ENCODE results near the gene SPRR2B.

SPRR2B gene

GRCh38 chr1:153049211-153049610, 22.2 kb downstream of the SPRR2B start:
- TF ChIP-seq CTCF (IDR thresholded peaks at IDR 0.05; ENCODE audit: low read length), result no peak
- TF ChIP-seq EZH2 (optimal IDR thresholded peaks at IDR 0.05; ENCODE audit: low read depth, low read length), result no peak
- no peak for TF ChIP-seq EZH2phosphoT487 (IDR thresholded peaks at IDR 0.05; ENCODE audit: low read length)
- no peaks in the 10 kb centered on the region for H3K36me3 ChIP-seq (replicated peaks; ENCODE audit: insufficient read depth, low read length)

GRCh38 chr1:153040950-153041631, 30.3 kb downstream of the SPRR2B start, which contains the start of gene SPRR2D:
Gene SPRR2D, minus strand, starts transcription at chr1:153041120. Its CDS starts 774 bp downstream, at chr1:153040346.
- TF ChIP-seq CTCF (IDR thresholded peaks at IDR 0.05; ENCODE audit: low read length) (no peak), EZH2phosphoT487 (IDR thresholded peaks at IDR 0.05; ENCODE audit: low read length) (no peak), EZH2 (optimal IDR thresholded peaks at IDR 0.05; ENCODE audit: low read depth, low read length) (no peak)
- Histone ChIP-seq H3F3A (ENCODE audit: insufficient read depth, low read length) (no peaks in the 10 kb centered on the region), H3K9me3 (replicated peaks; ENCODE audit: insufficient read depth, low read length) (no peaks in the 10 kb centered on the region), H3K4me2 (ENCODE audit: low read depth, low read length) (no peak within 1 kb of the TSS), H3K9ac (ENCODE audit: low read length) (no peak within 1 kb of the TSS), H2AFZ (ENCODE audit: low read length) (no peak within 1 kb of the TSS), H3K27me3 (replicated peaks; ENCODE audit: insufficient read depth, low read length) (no peaks in the 10 kb centered on the region), H3K9me2 (replicated peaks; ENCODE audit: insufficient read depth, low read length) (no peaks in the 10 kb centered on the region), H4K20me1 (ENCODE audit: insufficient read depth, low read length) (no peaks in the 10 kb centered on the region), H3K4me3 (ENCODE audit: low read length) (no peak within 1 kb of the TSS), H3K79me2 (ENCODE audit: low read length) (no peaks in the 10 kb centered on the region), H3K36me3 (replicated peaks; ENCODE audit: insufficient read depth, low read length) (no peaks in the 10 kb centered on the region), H3K4me1 (ENCODE audit: low read length) (peaks cover 3% of the 10 kb centered on the region; the same call in 1 of the 2 replicates), H3K27ac (ENCODE audit: low read length) (no peak within 1 kb of the TSS)
- no peak for DNase-seq

More at GRCh38 chr1:153049211-153049610, 22.2 kb downstream of the SPRR2B start:
- Histone ChIP-seq H2AFZ (ENCODE audit: low read length) (no peak overlapping the region), H3K9me3 (replicated peaks; ENCODE audit: insufficient read depth, low read length) (no peaks in the 10 kb centered on the region), H3K27me3 (replicated peaks; ENCODE audit: insufficient read depth, low read length) (no peaks in the 10 kb centered on the region), H3K79me2 (ENCODE audit: low read length) (no peaks in the 10 kb centered on the region), H3K9ac (ENCODE audit: low read length) (no peak overlapping the region), H3K27ac (ENCODE audit: low read length) (no peak overlapping the region), H3K4me1 (ENCODE audit: low read length) (peaks cover 5% of the 10 kb centered on the region; the same call in 1 of the 2 replicates), H3K9me2 (replicated peaks; ENCODE audit: insufficient read depth, low read length) (no peaks in the 10 kb centered on the region), H3K4me3 (ENCODE audit: low read length) (no peak overlapping the region), H4K20me1 (ENCODE audit: insufficient read depth, low read length) (no peaks in the 10 kb centered on the region), H3F3A (ENCODE audit: insufficient read depth, low read length) (no peaks in the 10 kb centered on the region), H3K4me2 (ENCODE audit: low read depth, low read length) (no peak overlapping the region)
- DNase-seq, result no peak

GRCh38 chr1:153035211-153035610, 36.2 kb downstream of the SPRR2B start:
- no peaks in the 10 kb centered on the region for H3K79me2 ChIP-seq (ENCODE audit: low read length)
- H3K9ac ChIP-seq (ENCODE audit: low read length), result no peak overlapping the region
- no peaks in the 10 kb centered on the region for H4K20me1 ChIP-seq (ENCODE audit: insufficient read depth, low read length)
- DNase-seq, result no peak
- no peak overlapping the region for H3K4me3 ChIP-seq (ENCODE audit: low read length)
- no peaks in the 10 kb centered on the region for H3F3A ChIP-seq (ENCODE audit: insufficient read depth, low read length)
- no peaks in the 10 kb centered on the region for H3K9me3 ChIP-seq (replicated peaks; ENCODE audit: insufficient read depth, low read length)
- TF ChIP-seq EZH2 (optimal IDR thresholded peaks at IDR 0.05; ENCODE audit: low read depth, low read length) (no peak), EZH2phosphoT487 (IDR thresholded peaks at IDR 0.05; ENCODE audit: low read length) (no peak), CTCF (IDR thresholded peaks at IDR 0.05; ENCODE audit: low read length) (no peak)
- H2AFZ ChIP-seq (ENCODE audit: low read length), result no peak overlapping the region
- H3K4me1 ChIP-seq (ENCODE audit: low read length), result no peaks in the 10 kb centered on the region
- no peaks in the 10 kb centered on the region for H3K27me3 ChIP-seq (replicated peaks; ENCODE audit: insufficient read depth, low read length)
- H3K27ac ChIP-seq (ENCODE audit: low read length), result no peak overlapping the region
- no peaks in the 10 kb centered on the region for H3K9me2 ChIP-seq (replicated peaks; ENCODE audit: insufficient read depth, low read length)
- no peak overlapping the region for H3K4me2 ChIP-seq (ENCODE audit: low read depth, low read length)
- no peaks in the 10 kb centered on the region for H3K36me3 ChIP-seq (replicated peaks; ENCODE audit: insufficient read depth, low read length)

Measured in MM.1S (cell line).